ENCODE results near the gene LYPD8. TPM values are rescaled to one million over a fixed set of nuclear protein-coding genes. Genes with fewer than 3 reads are reported as not detected.

The LYPD8 gene
- total RNA-seq, 4 donors from 2014 or later: not detected

DNA sequence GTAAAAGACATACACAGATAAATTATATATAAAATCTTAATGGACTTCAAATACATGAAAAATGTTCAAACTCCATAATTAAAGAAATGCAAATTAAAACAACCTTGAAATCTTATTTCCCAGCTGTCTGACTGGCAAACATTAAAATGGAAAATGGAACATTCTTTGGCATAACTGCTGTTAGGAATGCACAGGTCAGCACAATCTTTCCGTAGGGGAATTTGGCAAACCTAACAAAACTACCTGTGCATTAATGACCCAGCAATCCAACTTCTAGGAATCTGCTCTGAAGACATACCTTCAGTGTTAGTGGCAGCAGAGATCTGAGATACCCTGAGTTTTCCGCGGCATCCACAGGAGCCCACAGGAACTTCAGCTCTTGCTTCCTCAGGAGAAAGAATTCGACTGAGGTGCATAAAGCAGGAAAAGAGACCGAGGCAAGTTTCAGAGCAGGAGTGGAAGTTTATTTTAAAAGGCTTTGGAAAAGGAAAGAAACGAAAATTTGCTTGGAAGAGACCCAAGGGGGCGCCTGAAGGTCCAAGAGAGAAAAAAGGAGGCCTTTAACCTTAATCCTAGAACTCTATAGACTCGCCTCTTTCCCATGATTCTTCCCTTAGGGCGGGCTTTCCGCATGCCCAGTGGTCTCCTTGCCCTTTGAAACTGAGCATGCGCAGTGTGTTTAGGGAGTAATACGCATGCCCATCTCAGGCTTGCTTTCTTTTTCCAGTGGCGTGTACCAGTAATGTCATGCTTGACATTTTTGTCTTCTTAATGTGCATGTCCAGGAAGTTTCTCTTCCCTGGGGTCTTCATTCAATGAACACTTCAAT is 24.8 kb downstream of the LYPD8 start:
- 72% methylated on average over 13 of the region's 13 CpGs for WGBS
- Histone ChIP-seq H3K36me3 (no peaks in the 10 kb centered on the region), H3K27me3 (no peaks in the 10 kb centered on the region), H3K4me1 (no peaks in the 10 kb centered on the region), H3K4me3 (no peak overlapping the region), H3K27ac (no peak overlapping the region), H3K9me3 (peaks cover 6% of the 10 kb centered on the region)
- TF ChIP-seq, protein P1, sequence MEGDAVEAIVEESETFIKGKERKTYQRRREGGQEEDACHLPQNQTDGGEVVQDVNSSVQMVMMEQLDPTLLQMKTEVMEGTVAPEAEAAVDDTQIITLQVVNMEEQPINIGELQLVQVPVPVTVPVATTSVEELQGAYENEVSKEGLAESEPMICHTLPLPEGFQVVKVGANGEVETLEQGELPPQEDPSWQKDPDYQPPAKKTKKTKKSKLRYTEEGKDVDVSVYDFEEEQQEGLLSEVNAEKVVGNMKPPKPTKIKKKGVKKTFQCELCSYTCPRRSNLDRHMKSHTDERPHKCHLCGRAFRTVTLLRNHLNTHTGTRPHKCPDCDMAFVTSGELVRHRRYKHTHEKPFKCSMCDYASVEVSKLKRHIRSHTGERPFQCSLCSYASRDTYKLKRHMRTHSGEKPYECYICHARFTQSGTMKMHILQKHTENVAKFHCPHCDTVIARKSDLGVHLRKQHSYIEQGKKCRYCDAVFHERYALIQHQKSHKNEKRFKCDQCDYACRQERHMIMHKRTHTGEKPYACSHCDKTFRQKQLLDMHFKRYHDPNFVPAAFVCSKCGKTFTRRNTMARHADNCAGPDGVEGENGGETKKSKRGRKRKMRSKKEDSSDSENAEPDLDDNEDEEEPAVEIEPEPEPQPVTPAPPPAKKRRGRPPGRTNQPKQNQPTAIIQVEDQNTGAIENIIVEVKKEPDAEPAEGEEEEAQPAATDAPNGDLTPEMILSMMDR (IDR thresholded peaks at IDR 0.05): no peak
- TF ChIP-seq POLR2AphosphoS5 (IDR thresholded peaks at IDR 0.05) (no peak), EP300 (IDR thresholded peaks at IDR 0.05) (no peak), POLR2A (IDR thresholded peaks at IDR 0.05) (no peak)
- no peak for DNase-seq (ENCODE audit: low spot score in 2 of 2)

DNA sequence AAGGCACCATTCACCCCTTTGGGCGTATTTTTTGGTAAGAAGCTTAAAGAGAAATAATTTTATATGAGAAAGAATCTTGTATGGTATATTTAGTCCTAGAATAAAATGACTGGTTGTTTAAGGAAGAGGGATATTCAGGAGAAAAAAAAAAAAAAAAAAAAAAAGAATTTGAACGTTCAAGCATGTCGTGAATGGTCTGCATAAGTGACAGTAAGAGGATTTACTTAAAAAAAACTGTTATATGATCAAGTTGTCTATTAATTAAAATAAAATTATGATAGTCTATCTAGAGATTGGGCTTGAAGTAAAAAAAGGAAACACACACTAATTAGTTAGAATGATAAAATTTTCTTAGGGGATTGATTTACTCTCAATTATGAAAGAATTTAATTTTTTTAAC is 41.3 kb downstream of the LYPD8 start:
- TF ChIP-seq POLR2AphosphoS5 (IDR thresholded peaks at IDR 0.05) (no peak), POLR2A (IDR thresholded peaks at IDR 0.05) (no peak), EP300 (IDR thresholded peaks at IDR 0.05) (no peak)
- TF ChIP-seq, protein P1 (IDR thresholded peaks at IDR 0.05): no peak
- WGBS: 45% methylated on average over 3 of the region's 3 CpGs
- peaks cover 3% of the 10 kb centered on the region for H3K9me3 ChIP-seq
- no peaks in the 10 kb centered on the region for H3K36me3 ChIP-seq
- H3K4me3 ChIP-seq: no peak overlapping the region
- no peak for DNase-seq (ENCODE audit: low spot score in 2 of 2)
- H3K27me3 ChIP-seq: no peaks in the 10 kb centered on the region
- H3K27ac ChIP-seq: no peak overlapping the region
- H3K4me1 ChIP-seq: no peaks in the 10 kb centered on the region

DNA sequence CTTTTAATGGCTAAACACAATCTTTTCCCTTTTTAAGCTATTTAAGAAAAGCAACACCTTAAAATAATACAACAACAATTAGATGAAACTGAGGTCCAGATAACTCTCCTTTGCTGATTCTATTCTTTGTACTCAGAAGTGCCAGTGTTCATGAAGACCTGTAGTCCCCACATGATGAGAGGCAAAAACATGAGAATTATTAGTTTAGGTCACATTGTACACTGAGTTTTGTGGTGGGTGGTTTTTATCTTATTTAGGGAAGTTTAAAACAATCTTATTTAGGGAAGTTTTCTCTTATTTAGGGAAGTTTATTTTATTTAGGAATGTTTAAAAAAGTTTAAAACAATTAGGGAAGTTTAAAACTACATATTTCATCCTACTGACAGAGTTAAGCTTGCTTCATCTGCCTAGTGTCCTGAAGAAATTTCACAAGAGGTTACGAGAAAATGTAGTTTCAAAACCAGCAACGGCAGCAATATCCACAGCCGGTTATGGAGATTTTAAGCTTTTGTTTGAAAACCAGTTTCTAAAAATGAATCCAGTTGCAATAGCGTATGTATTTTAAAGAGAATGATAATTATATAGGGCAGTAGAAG is 45.2 kb downstream of the LYPD8 start:
- H3K27ac ChIP-seq: no peak overlapping the region
- 77% methylated on average over 4 of the region's 4 CpGs for WGBS
- TF ChIP-seq, protein P1 (IDR thresholded peaks at IDR 0.05): no peak
- TF ChIP-seq POLR2AphosphoS5 (IDR thresholded peaks at IDR 0.05): no peak
- no peak for TF ChIP-seq EP300 (IDR thresholded peaks at IDR 0.05)
- TF ChIP-seq POLR2A (IDR thresholded peaks at IDR 0.05): no peak

DNA sequence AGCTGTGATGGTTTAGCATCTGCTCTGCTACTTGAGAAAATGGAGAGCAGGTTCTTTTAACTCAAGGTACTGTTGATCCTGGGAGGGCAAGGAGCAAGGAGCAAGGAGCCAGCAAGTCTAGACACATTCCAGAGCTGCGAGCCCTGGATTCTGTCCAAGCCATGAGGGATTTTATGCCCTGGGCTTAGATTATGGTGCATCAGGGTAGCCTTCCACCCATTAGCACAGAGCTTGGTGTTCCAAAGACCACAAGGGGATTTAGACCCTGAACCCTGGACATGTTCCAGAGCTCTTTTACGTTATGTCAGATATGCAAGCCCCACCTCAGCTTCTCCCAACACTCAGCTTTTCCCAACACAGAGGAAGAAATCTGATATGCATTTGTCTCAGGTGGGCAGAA is 51.0 kb downstream of the LYPD8 start:
- H3K36me3 ChIP-seq: no peaks in the 10 kb centered on the region
- no peaks in the 10 kb centered on the region for H3K4me1 ChIP-seq
- H3K27me3 ChIP-seq: no peaks in the 10 kb centered on the region
- H3K27ac ChIP-seq: no peak overlapping the region
- H3K9me3 ChIP-seq: no peaks in the 10 kb centered on the region
- no peak overlapping the region for H3K4me3 ChIP-seq
- DNase-seq (ENCODE audit: low spot score in 2 of 2): no peak
- 64% methylated on average over 2 of the region's 2 CpGs for WGBS
- TF ChIP-seq, protein P1 (IDR thresholded peaks at IDR 0.05): no peak
- TF ChIP-seq POLR2A (IDR thresholded peaks at IDR 0.05) (no peak), EP300 (IDR thresholded peaks at IDR 0.05) (no peak), POLR2AphosphoS5 (IDR thresholded peaks at IDR 0.05) (no peak)

More for the DNA sequence above, 45.2 kb downstream of the LYPD8 start:
- no peaks in the 10 kb centered on the region for H3K36me3 ChIP-seq
- DNase-seq (ENCODE audit: low spot score in 2 of 2): no peak
- H3K27me3 ChIP-seq: no peaks in the 10 kb centered on the region
- H3K9me3 ChIP-seq: peaks cover 3% of the 10 kb centered on the region
- no peak overlapping the region for H3K4me3 ChIP-seq
- no peaks in the 10 kb centered on the region for H3K4me1 ChIP-seq

DNA sequence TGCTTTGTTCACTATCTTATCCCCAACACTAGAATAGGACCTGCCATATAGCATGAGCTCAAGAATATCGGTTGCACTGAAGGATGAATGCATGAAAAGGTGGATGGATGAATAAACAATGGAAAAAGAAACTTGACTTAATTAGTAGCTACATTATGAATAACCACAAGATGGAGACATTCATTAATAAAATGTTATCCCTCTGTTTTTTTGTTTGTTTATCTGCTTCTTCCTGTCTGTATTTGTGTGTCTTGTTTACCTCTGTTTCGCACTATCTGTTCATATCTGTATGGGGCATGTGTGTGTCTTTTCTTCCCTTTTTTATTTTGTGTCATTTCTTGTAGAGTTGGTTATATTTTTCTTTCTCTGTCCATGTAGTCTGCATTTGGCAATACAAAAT is 51.9 kb downstream of the LYPD8 start:
- Histone ChIP-seq H3K27me3 (no peaks in the 10 kb centered on the region), H3K9me3 (no peaks in the 10 kb centered on the region), H3K4me3 (no peak overlapping the region), H3K27ac (no peak overlapping the region), H3K36me3 (no peaks in the 10 kb centered on the region), H3K4me1 (no peaks in the 10 kb centered on the region)
- TF ChIP-seq, protein P1 (IDR thresholded peaks at IDR 0.05): no peak
- TF ChIP-seq POLR2A (IDR thresholded peaks at IDR 0.05): no peak
- no peak for TF ChIP-seq POLR2AphosphoS5 (IDR thresholded peaks at IDR 0.05)
- TF ChIP-seq EP300 (IDR thresholded peaks at IDR 0.05): no peak
- DNase-seq (ENCODE audit: low spot score in 2 of 2): no peak
- whole genome bisulfite sequencing: 75% methylated on average over 2 of the region's 2 CpGs
